NCI-H748 (cell line): Measurements from ENCODE around the gene NFATC4.
"Not testable (repeated sequence)": the region's sequence is repeated elsewhere in the genome, so short reads cannot be mapped to it uniquely, and the experiment has no call there.

Experiments
- DNase-seq: peaks from one replicate; lab custom pipeline; 2025; ENCODE audit not compliant: unreplicated experiment; lab: John Stamatoyannopoulos, UW

Gene NFATC4

GRCh38 chr14:24338843-24339242 lies 29.1 kb upstream of the NFATC4 start:
- no peak for DNase-seq

DNA sequence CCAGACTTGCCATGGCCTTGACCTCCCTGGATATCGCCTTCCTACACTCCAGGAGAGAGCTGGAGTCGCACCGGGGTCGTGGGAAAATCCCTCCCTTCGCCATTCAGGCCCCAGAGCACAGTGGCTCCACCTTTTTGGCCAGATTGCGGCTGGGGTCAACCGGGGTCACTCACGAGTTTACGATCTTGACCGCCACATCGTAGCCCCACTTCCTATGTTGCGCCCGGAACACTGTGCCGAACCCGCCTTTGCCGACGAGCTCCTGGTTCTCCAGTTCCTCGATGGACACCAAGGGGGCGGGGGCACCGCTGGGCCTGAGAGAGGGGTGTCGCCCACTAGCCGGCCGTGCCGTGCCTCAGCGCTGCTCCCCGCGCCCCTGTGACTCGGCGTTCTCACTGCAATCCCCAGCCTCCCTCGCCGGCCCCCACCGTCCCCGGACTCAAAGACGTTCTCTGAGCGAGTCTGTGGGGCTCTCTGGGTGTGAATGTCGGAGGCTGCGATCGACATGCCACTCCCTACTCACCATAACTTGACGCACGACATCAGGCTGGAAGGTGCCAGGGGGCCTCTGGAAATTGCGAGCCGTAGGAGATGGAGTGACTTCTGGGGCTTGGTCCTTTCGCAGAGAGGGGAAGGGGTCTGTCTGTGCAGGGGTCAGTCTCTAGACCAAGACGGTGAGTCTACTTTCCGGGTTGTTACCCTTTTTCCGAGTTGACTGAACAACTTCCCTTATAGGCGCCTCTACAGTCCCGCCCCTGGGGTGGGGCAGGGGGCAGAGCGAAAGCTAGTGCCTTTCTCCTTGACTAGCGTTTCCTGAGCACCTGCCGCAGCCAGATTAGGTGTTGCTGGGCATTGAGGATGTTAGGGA lies 28.5 kb upstream of the NFATC4 start, which contains the start of gene RIPK3:
Gene RIPK3 (minus strand): TSS at position 708 of the 868 bp plus-strand sequence. CDS start 165 bp downstream, at position 543.
- no peak for DNase-seq

- no peak for DNase-seq
Measured at GRCh38 chr14:24340606-24341005, 27.4 kb upstream of the NFATC4 start.

- DNase-seq, result no peak
Measured at GRCh38 chr14:24342889-24343288, 25.1 kb upstream of the NFATC4 start.

- no peak for DNase-seq
Measured at GRCh38 chr14:24343795-24344660, 24.0 kb upstream of the NFATC4 start.

GRCh38 chr14:24347134-24347533 lies 20.9 kb upstream of the NFATC4 start:
- no peak for DNase-seq

DNA sequence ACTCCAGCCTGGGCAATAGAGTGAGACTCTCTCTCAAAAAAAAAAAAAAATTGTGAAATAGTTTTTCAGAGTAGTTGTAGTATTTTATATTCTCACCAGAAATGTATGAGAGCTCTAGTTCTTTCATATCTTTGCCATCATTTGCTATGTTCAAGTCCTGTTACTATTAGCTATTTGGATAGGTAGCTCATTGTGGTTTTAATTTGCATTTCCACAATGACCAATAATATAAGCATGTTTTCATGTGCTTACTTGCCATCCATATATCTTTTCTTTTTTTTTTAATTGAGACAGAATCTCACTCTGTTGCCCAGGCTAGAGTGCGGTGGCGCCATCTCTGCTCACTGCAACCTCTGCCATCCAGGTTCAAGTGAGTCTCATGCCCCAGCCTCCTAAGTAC lies 19.8 kb upstream of the NFATC4 start:
- no peak for DNase-seq

GRCh38 chr14:24349742-24350141 lies 18.2 kb upstream of the NFATC4 start:
- no peak for DNase-seq

DNA sequence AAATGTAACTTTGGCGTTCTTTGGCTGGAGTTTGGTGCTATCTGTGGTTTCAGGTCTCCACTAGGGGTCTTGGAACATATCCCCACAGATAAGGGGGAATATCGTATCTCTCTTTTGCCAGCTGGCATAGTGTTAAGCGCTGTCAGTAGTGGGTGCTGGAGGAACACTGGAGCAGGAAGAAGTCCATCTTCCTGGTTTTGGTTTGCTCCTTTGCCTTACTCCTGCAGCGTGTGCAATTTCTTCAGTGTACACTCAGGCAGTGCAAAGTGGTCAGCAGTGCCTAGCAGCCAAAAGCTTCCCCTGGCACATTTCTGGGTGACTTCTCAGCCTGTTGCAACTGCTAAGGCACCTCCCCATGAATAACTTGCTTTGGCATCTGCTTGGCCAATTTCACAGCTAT lies 16.5 kb upstream of the NFATC4 start:
- DNase-seq, result no peak

DNA sequence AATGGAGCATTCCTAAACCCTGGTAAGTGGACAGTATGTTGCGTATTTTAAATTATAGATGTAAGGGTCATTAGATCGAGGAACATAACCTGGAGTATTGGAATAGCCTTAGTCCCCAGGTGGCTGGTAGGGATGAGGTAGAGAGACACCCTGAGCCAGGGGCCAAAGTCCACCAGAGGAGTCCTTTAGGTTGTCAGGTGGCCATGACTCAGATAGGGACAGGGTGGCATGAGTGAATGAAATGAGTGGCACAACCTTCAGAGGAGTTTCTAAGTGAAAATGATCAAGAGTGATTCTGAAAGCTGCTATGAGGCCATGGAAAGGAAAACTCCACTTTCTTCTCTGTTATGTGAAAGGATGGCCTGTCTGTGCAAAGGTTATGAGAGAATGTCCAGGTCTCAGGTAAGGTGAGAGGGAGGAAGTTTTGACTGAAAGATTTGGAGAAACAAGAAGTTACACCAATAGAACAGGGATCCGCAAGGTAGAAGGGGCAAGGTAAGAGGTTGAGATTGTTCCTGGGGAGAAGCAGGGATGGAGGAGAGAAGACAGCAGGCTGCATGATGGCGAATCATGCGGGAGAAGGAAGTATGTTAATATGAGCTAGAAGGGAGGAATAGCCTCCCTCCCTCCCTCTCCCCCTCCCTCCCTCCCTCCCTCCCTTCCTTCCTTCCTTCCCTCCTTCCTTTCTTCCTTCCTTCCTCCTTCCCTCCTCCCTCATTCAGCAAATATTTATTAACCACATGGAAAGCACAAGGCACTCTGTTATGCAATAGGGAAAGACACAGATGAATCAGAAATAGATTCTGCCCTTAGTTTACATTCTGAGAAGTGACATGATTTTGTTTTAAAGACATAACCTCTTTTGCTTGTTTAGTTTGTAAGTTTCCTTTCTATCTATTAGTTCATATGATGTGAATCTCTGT lies 14.2 kb upstream of the NFATC4 start:
- no peak for DNase-seq

- not testable (repeated sequence) for DNase-seq
Measured at GRCh38 chr14:24354482-24354825, 13.5 kb upstream of the NFATC4 start.

- no peak for DNase-seq
Measured at GRCh38 chr14:24355009-24355408, 13.0 kb upstream of the NFATC4 start.

DNA sequence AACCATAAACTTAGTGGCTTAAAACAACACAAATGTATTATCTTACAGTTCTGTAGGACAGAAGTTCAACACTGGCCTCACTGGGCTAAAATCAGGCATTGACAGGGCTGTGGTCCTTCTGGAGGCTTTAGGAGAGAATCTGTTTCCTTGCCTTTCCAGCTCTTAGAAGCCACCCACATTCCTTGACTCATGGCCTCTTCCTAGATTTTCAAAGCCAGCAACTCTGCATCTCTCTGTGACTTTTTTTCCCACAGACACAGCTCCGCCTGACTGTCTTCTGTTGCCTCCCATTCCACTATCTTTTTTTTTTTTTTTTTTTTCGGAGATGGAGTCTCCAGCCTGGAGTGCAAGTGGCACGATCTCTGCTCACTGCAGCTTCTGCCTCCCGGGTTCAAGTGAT lies 11.8 kb upstream of the NFATC4 start:
- no peak for DNase-seq

DNA sequence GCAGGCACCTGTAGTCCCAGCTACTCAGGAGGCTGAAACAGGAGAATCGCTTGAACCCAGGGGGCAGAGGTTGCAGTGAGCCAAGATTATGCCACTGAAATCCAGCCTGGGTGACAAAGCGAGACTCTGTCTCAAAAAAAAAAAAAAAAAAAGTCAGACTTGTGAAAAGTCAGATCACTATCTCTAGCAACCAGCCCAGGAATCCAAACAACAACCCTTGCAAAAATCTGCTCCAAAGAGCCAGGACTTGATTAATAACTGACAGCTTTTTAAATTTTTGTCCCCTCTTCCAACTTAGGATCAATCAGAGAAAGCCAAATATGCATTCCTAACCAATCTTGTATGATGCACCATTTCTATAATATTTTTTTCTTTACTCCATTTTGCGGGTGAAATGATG lies 7.7 kb upstream of the NFATC4 start:
- DNase-seq, result no peak

- no peak for DNase-seq
Measured at GRCh38 chr14:24361326-24361725, 6.7 kb upstream of the NFATC4 start.

- no peak for DNase-seq
Measured at GRCh38 chr14:24362241-24362960, 5.6 kb upstream of the NFATC4 start.

DNA sequence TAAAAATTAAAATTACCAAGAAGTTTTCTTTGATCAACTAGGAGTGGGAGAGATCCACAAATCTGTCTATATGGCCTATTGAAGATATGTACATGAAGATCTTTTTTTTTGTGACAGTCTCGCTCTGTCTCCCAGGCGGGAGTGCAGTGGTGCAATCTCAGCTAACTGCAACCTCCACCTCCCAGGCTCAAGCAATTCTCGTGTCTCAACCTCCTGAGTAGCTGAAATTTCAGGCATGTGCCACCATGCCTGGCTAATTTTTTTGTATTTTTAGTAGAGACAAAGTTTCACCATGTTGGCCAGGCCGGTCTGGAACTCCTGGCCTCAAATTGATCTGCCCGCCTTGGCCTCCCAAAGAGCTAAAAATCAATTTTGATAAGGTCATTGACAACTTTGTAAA lies 4.6 kb upstream of the NFATC4 start:
- DNase-seq, result no peak

DNA sequence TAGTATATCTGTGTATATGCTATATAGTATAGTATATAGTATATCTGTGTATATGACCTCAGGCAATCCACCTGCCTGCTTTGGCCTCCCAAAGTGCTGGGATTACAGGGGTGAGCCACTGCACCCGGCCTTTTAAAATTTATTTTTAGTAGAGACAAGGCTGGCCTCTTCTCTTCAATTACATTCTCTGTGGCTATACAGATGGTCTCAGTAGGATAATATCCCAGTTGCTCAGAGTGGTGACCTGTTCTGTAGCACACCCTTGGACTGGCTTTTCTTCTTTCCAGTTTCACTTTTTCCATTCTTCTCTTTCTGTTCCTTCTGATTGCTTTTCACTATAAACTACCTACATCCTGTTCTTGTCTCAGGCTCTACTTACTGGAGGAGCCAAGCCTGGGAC lies 3.1 kb upstream of the NFATC4 start:
- no peak for DNase-seq

GRCh38 chr14:24365600-24366412 lies 2.2 kb upstream of the NFATC4 start:
- no peak for DNase-seq

- no peak for DNase-seq
Measured at GRCh38 chr14:24366413-24366720, 1.6 kb upstream of the NFATC4 start.
